ENCODE results near the gene DOCK1.

The DOCK1 gene

GRCh38 chr10:127374901-127375300 is 469.7 kb downstream of the DOCK1 start:
- no peak for DNase-seq (ENCODE audit: low read depth)
- TF ChIP-seq, protein P1, sequence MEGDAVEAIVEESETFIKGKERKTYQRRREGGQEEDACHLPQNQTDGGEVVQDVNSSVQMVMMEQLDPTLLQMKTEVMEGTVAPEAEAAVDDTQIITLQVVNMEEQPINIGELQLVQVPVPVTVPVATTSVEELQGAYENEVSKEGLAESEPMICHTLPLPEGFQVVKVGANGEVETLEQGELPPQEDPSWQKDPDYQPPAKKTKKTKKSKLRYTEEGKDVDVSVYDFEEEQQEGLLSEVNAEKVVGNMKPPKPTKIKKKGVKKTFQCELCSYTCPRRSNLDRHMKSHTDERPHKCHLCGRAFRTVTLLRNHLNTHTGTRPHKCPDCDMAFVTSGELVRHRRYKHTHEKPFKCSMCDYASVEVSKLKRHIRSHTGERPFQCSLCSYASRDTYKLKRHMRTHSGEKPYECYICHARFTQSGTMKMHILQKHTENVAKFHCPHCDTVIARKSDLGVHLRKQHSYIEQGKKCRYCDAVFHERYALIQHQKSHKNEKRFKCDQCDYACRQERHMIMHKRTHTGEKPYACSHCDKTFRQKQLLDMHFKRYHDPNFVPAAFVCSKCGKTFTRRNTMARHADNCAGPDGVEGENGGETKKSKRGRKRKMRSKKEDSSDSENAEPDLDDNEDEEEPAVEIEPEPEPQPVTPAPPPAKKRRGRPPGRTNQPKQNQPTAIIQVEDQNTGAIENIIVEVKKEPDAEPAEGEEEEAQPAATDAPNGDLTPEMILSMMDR (conservative IDR thresholded peaks at IDR 0.05; ENCODE audit: low read depth, low read length), result no peak
- no peak overlapping the region for H3K4me3 ChIP-seq (ENCODE audit: low read depth, low read length)

DNA sequence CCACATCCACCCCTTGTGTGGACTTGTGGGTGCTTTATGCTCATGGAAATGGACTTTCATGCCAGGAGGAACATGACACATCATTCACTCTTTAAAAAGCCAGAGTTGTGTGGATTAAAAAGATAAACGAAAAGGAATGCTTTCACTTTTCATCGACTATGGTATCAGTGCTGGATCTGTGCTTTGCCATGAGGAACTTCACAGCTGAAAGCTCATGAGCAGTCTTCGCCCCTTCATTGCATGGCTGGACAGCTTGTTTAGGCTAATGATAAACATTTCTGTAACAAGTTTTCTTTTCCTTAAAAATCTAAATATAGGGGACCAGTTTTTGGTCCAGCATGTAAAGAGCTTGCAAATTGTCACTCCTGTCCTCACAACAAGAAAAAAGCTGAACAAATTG is 470.2 kb downstream of the DOCK1 start:
- no peak for DNase-seq (ENCODE audit: low read depth)

DNA sequence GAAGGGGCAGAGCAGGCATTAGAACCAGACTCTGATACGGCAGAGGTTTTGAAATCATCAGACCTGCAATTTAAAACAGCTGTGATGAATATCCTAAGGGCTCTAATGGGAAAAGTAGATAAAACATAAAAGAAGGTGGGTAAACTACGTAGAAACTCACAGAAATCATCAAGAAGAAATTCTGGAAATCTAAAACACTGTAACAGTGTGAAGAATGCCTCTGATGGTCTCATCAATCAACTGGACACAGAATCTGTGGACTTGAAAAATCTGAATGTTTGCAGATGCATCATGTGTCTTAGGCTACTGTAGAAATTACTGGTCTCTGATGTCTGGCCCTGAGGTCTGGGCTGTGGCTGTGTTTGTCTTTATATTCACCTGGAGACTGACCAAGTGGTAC is 470.8 kb downstream of the DOCK1 start:
- no peak overlapping the region for H3K4me3 ChIP-seq (ENCODE audit: low read depth, low read length)
- DNase-seq (ENCODE audit: low read depth), result no peak
- TF ChIP-seq, protein P1 (conservative IDR thresholded peaks at IDR 0.05; ENCODE audit: low read depth, low read length), result no peak

More for the DNA sequence above, 470.2 kb downstream of the DOCK1 start:
- H3K4me3 ChIP-seq (ENCODE audit: low read depth, low read length), result no peak overlapping the region
- TF ChIP-seq, protein P1 (conservative IDR thresholded peaks at IDR 0.05; ENCODE audit: low read depth, low read length), result no peak

GRCh38 chr10:127378628-127379027 is 473.4 kb downstream of the DOCK1 start:
- TF ChIP-seq, protein P1 (conservative IDR thresholded peaks at IDR 0.05; ENCODE audit: low read depth, low read length), result no peak
- no peak for DNase-seq (ENCODE audit: low read depth)
- no peak overlapping the region for H3K4me3 ChIP-seq (ENCODE audit: low read depth, low read length)

DNA sequence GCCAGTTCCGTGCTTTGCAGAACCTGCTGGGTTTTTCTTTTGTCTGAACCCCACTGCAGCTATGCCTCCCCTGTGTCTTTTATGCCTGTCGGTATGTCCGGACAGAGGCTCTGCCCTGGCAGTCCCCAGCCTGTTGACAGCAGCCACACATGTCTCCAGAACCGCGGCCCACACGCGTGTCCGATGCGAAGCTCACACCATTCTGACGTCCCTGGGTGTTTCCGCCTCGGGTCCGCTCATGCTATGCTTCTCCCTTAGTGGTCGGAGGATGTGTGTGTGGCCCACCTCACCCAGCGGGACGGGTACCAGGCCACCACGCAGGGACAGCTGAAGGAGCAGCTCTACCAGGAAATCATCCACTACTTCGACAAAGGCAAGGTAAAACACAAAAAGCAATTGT is 479.3 kb downstream of the DOCK1 start:
- no peak for DNase-seq (ENCODE audit: low read depth)
- no peak overlapping the region for H3K4me3 ChIP-seq (ENCODE audit: low read depth, low read length)
- TF ChIP-seq, protein P1 (conservative IDR thresholded peaks at IDR 0.05; ENCODE audit: low read depth, low read length), result no peak

DNA sequence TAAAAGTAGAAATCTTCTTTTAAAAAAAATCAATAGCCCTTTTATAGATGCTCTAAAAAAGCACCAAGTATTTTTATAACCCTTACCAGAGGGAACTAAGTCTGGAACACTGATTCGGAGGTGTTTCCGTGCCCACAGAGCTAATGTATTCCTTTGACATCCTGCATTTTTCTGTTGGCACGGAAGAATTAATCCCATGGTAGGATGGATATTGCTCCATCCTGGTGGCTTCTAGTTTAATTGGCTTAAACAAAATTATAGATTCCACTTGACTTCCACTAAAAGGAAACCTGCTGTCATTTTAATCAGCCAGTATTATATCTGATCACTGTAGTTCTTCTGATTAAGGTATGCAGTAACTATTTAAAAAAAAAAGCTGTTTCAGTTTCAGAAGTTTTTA is 479.8 kb downstream of the DOCK1 start:
- H3K4me3 ChIP-seq (ENCODE audit: low read depth, low read length), result no peak overlapping the region
- DNase-seq (ENCODE audit: low read depth), result no peak
- TF ChIP-seq, protein P1 (conservative IDR thresholded peaks at IDR 0.05; ENCODE audit: low read depth, low read length), result no peak

DNA sequence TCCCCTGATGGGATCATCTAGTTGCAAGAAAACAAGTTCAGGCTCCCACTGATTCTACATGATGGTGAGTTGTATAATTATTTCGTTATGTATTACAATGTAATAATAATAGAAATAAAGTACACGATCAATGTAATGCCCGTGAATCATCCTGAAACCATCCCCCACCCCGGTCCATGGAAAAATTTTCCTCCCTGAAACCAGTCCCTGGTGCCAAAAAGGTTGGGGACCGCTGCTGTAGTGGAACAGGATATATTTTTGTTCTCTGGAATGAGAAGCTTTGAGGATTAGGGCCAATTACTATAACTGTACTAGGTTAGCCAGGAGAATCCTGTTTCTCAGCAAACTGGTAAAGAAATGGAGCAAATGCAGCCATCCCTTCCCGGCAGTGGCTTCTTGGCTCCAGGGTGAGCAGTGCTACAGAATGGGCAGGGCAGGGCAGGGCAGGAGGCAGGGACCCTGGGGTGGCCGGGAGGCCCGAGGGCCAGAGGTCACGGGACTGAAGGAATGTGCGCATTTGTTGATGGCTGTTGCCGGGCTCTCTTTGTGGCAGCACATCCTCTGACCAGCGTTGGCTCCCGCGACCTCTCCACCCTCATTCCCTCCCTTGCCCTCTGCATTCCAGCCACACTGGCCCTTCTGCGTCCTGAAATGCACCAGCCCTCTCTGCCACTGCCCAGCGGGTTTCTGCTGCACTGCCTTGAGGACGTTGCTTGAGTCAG is 481.5 kb downstream of the DOCK1 start:
- DNase-seq (ENCODE audit: low read depth), result no peak
- H3K4me3 ChIP-seq (ENCODE audit: low read depth, low read length), result no peak overlapping the region
- TF ChIP-seq, protein P1 (conservative IDR thresholded peaks at IDR 0.05; ENCODE audit: low read depth, low read length), result no peak

All from choroid plexus epithelial cell (primary cell).